NK-92 (cell line): ENCODE measurements around the gene TRIAP1.
"Not testable (repeated sequence)": the region's sequence is repeated elsewhere in the genome, so short reads cannot be mapped to it uniquely, and the experiment has no call there.

Experiments used
- DNase-seq: peaks from one replicate; lab custom pipeline; 2025; ENCODE audit not compliant: unreplicated experiment; lab: John Stamatoyannopoulos, UW

The TRIAP1 gene

GRCh38 chr12:120468821-120469449 is 22.8 kb upstream of the TRIAP1 start:
- no peak for DNase-seq

- no peak for DNase-seq
These were observed 22.2 kb upstream of the TRIAP1 start for GRCh38 chr12:120468325-120468820.

- no peak for DNase-seq
These were observed 21.3 kb upstream of the TRIAP1 start for GRCh38 chr12:120467439-120467838.

GRCh38 chr12:120466560-120467315 is 20.6 kb upstream of the TRIAP1 start:
- no peak for DNase-seq

GRCh38 chr12:120465756-120466155 is 19.6 kb upstream of the TRIAP1 start:
- DNase-seq: no peak

GRCh38 chr12:120463712-120464111 is 17.5 kb upstream of the TRIAP1 start:
- DNase-seq: no peak

GRCh38 chr12:120462099-120462640 is 16.0 kb upstream of the TRIAP1 start:
- no peak for DNase-seq

GRCh38 chr12:120460157-120460556 is 14.0 kb upstream of the TRIAP1 start:
- no peak for DNase-seq

GRCh38 chr12:120457133-120457532 is 10.9 kb upstream of the TRIAP1 start:
- DNase-seq: no peak

GRCh38 chr12:120455302-120455701 is 9.1 kb upstream of the TRIAP1 start:
- DNase-seq: no peak

GRCh38 chr12:120453977-120454376 is 7.8 kb upstream of the TRIAP1 start:
- no peak for DNase-seq

GRCh38 chr12:120453060-120453750 is 7.0 kb upstream of the TRIAP1 start:
- DNase-seq: no peak

- DNase-seq: not testable (repeated sequence)
These were observed 6.3 kb upstream of the TRIAP1 start for GRCh38 chr12:120452524-120452923.

- DNase-seq: no peak
These were observed 1.8 kb upstream of the TRIAP1 start for GRCh38 chr12:120447992-120448391.

GRCh38 chr12:120446844-120447178 is 627 bp upstream of the TRIAP1 start:
- DNase-seq: not testable (repeated sequence)

- no peak for DNase-seq
These were observed 1.5 kb downstream of the TRIAP1 start for GRCh38 chr12:120444676-120445075.

- peak; percentile 26 for DNase-seq
These were observed 6.4 kb downstream of the TRIAP1 start for GRCh38 chr12:120439646-120440247.

- no peak for DNase-seq
These were observed 7.5 kb downstream of the TRIAP1 start for GRCh38 chr12:120438495-120439198.

- DNase-seq: peak; percentile 80
These were observed 8.3 kb downstream of the TRIAP1 start, which contains the start of gene COX6A1 for GRCh38 chr12:120437735-120438494. TSS of gene COX6A1 (plus strand) at chr12:120438113. CDS start at chr12:120438127, 14 bp downstream.
